Effector memory CD4-positive, alpha-beta T cell (primary cell): ENCODE data around the gene TNFAIP2.

Experiments
- DNase-seq, 3 donors: peaks; one replicate each; pipeline ENCODE4 v3.0.0-alpha.2; 2020
- H3K27ac ChIP-seq: 2 replicates; pipeline ENCODE4 v1.7.0; 2013; ENCODE audit warnings: mild to moderate bottlenecking, low read length, moderate library complexity; ENCODE audit not compliant: insufficient read depth, poor library complexity, severe bottlenecking
- H3K27me3 ChIP-seq: replicated peaks from 2 replicates; pipeline ENCODE4 v1.7.0; 2013; ENCODE audit warnings: mild to moderate bottlenecking, low read length; ENCODE audit not compliant: insufficient read depth, control insufficient read depth, poor library complexity, severe bottlenecking
- H3K36me3 ChIP-seq: 2 replicates; pipeline ENCODE4 v1.7.0; 2013; ENCODE audit warnings: mild to moderate bottlenecking, low read length, moderate library complexity; ENCODE audit not compliant: control insufficient read depth, insufficient read depth
- H3K4me1 ChIP-seq: 2 replicates; pipeline ENCODE4 v1.7.0; 2013; ENCODE audit warnings: low read length, mild to moderate bottlenecking; ENCODE audit not compliant: control insufficient read depth, insufficient read depth, poor library complexity, severe bottlenecking
- H3K4me3 ChIP-seq: 2 replicates; pipeline ENCODE4 v1.7.0; 2013; ENCODE audit warnings: low read length, low read depth, mild to moderate bottlenecking; ENCODE audit not compliant: insufficient read depth, poor library complexity, severe bottlenecking
- H3K9me3 ChIP-seq: 2 replicates; pipeline ENCODE4 v1.7.0; 2013; ENCODE audit warnings: mild to moderate bottlenecking, low read length, moderate library complexity; ENCODE audit not compliant: control insufficient read depth

TNFAIP2 gene

DNA sequence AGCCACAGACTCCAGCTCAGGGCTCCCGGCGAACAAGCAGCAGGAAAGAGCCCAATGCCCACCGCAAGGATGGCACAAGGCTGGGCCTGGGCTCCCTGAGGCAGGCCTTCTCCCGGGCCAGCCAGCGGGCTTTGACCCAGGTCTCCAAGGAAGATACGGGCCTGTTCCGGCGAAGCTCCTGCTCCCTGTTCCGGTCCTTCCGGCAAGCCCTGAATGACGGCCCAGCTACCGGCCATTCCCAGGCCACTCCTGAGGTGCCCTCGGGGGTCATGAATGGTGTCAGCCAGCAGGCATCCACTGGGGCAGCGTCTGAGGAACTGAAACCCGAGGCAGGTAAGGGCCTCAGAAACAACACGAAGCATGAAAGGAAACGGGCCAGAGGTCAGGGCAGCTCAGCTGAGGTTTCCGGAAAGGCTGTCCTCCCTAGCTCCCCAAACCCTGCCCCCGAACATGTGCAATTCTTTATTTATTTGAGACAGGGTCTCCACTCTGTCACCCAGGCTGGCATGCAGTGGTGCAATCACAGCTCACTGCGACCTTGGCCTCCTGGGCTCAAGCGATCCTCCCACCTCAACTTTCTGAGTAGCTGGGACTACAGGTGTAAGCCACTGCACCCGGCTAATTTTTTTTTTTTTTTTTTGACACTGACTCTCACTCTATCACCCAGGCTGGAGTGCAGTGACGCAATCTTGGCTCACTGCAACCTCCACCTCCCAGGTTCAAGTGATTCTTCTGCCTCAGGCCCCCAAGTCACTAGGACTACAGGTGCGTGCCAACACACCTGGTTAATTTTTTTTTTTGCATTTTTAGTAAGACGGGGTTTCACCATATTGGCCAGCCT lies 22.8 kb upstream of the TNFAIP2 start:
- no peaks in the 10 kb centered on the region for H3K9me3 ChIP-seq
- peaks cover 26% of the 10 kb centered on the region for H3K27me3 ChIP-seq
- H3K36me3 ChIP-seq, result no peaks in the 10 kb centered on the region
- no peak for DNase-seq
- H3K27ac ChIP-seq, result no peak overlapping the region
- H3K4me3 ChIP-seq, result no peak overlapping the region
- peaks cover 9% of the 10 kb centered on the region for H3K4me1 ChIP-seq

- H3K4me3 ChIP-seq, result no peak overlapping the region
- peaks cover 26% of the 10 kb centered on the region for H3K27me3 ChIP-seq
Observed at GRCh38 chr14:103101257-103101962, 21.9 kb upstream of the TNFAIP2 start.

DNA sequence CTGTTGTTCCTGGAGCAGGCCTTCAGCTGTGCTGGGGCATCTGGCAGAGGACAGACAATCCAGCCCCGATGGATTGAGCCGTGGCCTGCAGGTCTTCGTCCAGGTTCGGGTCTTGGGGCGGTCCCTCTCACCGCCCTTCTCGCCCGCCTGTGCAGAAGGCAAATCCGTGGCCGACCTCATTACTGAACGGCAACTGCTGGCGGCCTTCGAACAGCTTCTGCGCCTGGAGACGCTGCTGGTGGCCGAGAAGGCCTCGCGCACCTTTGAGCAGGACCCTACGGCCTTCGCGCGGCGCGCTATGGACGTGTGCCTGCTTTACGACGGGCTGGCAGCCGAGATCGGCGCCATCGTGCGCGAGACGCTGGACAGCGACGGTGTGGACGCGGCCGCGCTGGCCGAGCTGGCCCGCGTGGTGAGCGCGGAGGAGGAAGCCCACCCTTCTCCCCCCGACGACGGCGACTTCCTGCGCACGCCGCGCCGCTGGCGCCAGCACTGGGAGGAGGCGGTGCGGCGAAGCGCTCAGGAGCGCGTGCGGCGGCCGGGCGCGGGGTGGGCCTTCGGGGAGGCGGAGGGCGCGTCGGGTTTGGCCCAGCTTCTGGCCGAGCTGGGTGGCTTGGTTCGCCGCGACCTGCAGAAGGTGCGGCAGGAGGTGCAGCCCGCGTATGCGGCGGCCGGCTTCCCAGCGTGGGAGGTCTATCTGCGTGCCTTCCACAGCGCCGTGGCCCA lies 21.1 kb upstream of the TNFAIP2 start:
- Histone ChIP-seq H3K4me3 (no peak overlapping the region), H3K27me3 (peaks cover 26% of the 10 kb centered on the region), H3K9me3 (no peaks in the 10 kb centered on the region), H3K36me3 (no peaks in the 10 kb centered on the region), H3K4me1 (peaks cover 9% of the 10 kb centered on the region), H3K27ac (no peak overlapping the region)
- DNase-seq, result no peak

More at GRCh38 chr14:103101257-103101962, 21.9 kb upstream of the TNFAIP2 start:
- no peaks in the 10 kb centered on the region for H3K9me3 ChIP-seq
- no peak for DNase-seq
- no peaks in the 10 kb centered on the region for H3K36me3 ChIP-seq
- peaks cover 9% of the 10 kb centered on the region for H3K4me1 ChIP-seq
- no peak overlapping the region for H3K27ac ChIP-seq

DNA sequence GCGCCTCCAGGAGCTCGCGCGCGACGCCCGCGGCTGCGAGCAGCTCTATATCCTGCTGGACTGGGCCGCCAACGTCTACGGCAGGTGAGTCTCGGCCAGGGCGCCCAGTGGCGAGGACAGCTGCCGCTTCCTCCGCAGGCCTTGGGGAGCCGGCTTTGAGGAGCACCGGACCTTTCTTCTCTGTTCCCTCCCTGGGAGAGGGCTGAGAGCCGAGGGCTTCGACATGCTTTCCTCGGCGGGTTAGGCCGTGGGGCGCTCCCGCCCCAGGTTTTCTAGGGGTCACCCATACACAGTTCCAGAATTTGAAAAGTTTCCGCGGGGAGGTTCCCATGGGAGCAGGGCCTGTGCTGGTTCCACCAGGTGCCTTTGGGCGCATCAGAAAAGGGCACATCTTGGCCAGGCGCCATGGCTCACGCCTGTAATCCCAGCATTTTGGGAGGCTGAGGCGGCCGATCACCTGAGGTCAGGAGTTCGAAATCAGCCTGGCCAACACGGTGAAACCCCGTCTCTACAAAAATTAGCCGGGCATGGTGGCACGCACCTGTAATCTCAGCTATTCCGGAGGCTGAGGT lies 20.5 kb upstream of the TNFAIP2 start:
- Histone ChIP-seq H3K27ac (no peak overlapping the region), H3K9me3 (no peaks in the 10 kb centered on the region), H3K4me3 (no peak overlapping the region), H3K27me3 (peaks cover 26% of the 10 kb centered on the region), H3K36me3 (no peaks in the 10 kb centered on the region), H3K4me1 (peaks cover 9% of the 10 kb centered on the region)
- DNase-seq, result no peak

DNA sequence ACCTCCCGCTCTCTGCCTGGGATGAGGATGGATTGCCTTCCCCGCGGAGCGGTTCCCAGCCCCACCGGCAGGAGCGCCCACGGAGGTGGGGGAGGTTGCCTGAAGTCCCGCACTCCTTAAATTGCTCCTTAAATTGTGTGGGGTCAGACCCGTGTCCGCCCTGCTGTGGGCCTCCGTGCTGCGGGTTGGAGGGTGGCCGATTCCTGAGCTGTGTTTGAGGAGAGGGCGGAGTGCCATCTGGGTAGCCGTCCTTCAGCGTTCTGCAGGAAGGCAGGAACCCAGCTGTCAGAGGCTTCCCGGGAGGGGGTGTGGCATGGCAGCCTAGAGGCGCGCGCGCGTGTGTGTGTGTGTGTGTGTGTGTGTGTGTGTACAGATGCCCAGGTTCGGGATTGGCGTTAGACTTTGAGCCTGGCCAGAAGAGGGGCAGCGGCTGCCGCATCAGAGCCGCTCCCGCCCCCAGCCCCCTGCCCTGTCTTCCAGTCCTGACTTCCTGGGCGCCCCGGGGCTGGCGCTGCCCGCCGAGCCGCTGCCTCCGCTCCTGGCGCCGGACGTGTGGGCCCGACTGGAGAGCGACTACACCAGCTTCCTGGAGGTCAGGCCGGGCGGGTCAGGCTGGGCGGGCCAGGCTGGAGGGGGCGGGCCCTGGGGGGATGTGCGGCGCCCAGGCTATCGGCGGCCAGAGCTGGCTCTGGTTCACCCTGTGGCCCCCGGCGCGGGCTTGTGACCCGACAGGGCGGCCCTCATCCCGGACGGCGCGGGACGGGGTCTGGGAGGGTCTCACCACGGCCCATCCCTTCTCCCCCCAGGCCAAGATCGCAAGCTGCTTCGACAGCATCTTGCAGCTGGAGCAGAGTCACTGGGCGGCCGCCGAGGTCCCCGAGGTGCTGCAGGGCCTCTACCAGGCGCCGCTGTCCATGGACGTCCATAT lies 19.5 kb upstream of the TNFAIP2 start:
- Histone ChIP-seq H3K27ac (no peak overlapping the region), H3K9me3 (no peaks in the 10 kb centered on the region), H3K4me1 (peaks cover 9% of the 10 kb centered on the region), H3K4me3 (no peak overlapping the region), H3K36me3 (no peaks in the 10 kb centered on the region), H3K27me3 (peaks cover 26% of the 10 kb centered on the region)
- DNase-seq, result no peak

DNA sequence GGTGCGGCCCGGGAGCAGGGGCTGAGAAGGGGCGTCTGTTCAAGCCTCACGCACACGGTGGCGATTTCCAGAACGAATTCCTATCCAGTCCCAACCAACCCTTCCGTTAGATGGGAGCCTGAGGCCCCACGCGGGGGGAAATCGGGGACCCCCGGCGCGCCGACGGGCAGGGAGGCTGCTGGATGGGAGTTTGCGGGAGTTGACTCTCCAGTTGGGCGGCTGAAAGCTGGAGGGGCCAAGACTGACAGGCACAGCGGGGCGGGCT lies 18.9 kb upstream of the TNFAIP2 start:
- Histone ChIP-seq H3K27ac (no peak overlapping the region), H3K36me3 (no peaks in the 10 kb centered on the region), H3K9me3 (no peaks in the 10 kb centered on the region), H3K27me3 (peaks cover 26% of the 10 kb centered on the region), H3K4me3 (no peak overlapping the region), H3K4me1 (peaks cover 9% of the 10 kb centered on the region)
- no peak for DNase-seq

DNA sequence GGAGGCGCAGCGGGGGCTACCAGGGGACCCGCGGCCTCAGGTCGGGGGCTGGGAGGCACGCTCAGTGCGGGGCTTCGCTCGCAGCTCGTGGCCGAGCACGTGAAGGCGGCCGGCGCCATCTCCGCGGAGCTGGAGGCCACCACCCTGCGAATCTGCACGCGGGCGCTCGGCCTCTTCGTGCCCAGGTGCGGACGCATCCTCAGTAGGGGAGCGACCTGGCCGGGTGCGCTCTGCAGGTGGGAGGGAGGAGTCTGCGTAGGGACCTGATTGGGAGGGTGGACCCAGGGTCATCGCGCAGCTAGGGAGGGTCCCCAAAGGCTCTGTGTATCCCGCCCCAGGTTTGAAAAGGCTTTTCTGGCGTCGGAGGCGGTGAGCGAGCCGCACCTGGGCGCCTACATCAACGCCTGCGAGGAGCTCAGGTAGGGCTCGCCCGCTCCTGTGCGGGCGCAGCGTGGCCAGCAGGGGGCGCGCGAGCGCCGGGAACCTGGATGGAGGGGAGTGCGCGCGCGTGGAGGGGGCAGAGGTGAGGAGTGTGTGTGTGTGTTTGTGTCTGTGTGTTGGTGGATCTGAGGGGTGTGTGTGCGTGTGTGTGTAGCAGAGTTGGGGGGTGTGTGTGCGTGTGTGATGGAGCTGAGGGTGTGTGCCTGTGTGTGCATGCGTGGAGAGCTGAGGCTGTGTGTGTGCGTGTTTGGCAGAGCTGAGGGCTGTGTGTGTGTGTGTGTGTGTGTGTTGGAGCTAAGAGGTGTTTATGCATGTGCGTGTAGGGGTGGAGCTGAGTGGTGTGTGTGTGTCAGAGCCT lies 18.4 kb upstream of the TNFAIP2 start:
- Histone ChIP-seq H3K4me1 (peaks cover 9% of the 10 kb centered on the region), H3K27ac (no peak overlapping the region), H3K4me3 (no peak overlapping the region), H3K27me3 (peaks cover 26% of the 10 kb centered on the region), H3K36me3 (no peaks in the 10 kb centered on the region), H3K9me3 (no peaks in the 10 kb centered on the region)
- DNase-seq, result peak; percentile 42 to 55 (median 46)

GRCh38 chr14:103105580-103106150 lies 17.6 kb upstream of the TNFAIP2 start:
- Histone ChIP-seq H3K36me3 (no peaks in the 10 kb centered on the region), H3K27me3 (peaks cover 26% of the 10 kb centered on the region), H3K4me3 (no peak overlapping the region), H3K27ac (no peak overlapping the region), H3K4me1 (peaks cover 9% of the 10 kb centered on the region), H3K9me3 (no peaks in the 10 kb centered on the region)
- no peak for DNase-seq
